Right lobe of liver (tissue), 6 donors: ENCODE data around the gene ZSCAN30. TPM values are rescaled to one million over a fixed set of nuclear protein-coding genes. Genes with fewer than 3 reads are reported as not detected.

Experiments
- ATAC-seq, 4 donors: fragments of 200-7000 bp; cut with Tn5 transposase; one replicate each; pipeline ENCODE4 v1.9.1; 2020; ENCODE audit warnings: mild to moderate bottlenecking in 4 of 4, moderate library complexity in 4 of 4
- DNase-seq, 3 donors: peaks; one replicate each; pipeline ENCODE4 v3.0.0-alpha.2; 2020
- H3K27ac ChIP-seq, 3 donors: fragments of 200-600 bp; one replicate each; pipeline ENCODE4 v1.8.0; 2022
- H3K27me3 ChIP-seq, 2 donors: fragments of 200-600 bp; one replicate each; pipeline ENCODE4 v1.8.0; 2022
- H3K36me3 ChIP-seq, 4 donors: fragments of 200-600 bp; sonication (generic) in 1 of 4; one replicate each; pipeline versions ENCODE4 v1.5.1 to v1.8.0; 2017 to 2022; ENCODE audit warnings: control low read depth in 1 of 4
- H3K4me1 ChIP-seq, 4 donors: fragments of 200-600 bp; sonication (generic) in 1 of 4; one replicate each; pipeline versions ENCODE4 v1.5.1 to v1.8.0; 2017 to 2022; ENCODE audit warnings: control low read depth in 1 of 4
- H3K4me3 ChIP-seq, 3 donors: fragments of 200-600 bp; one replicate each; pipeline ENCODE4 v1.8.0; 2022
- H3K9me3 ChIP-seq, 4 donors: fragments of 200-600 bp; sonication (generic) in 1 of 4; one replicate each; pipeline versions ENCODE4 v1.5.1 to v1.8.0; 2017 to 2022; ENCODE audit warnings: control low read depth in 1 of 4
- POLR2A ChIP-seq: fragments of 450-650 bp; IDR thresholded peaks from one replicate; pipeline ENCODE4 v1.6.1; 2017; ENCODE audit warnings: antibody characterized with exemption, mild to moderate bottlenecking
- WGBS: methylation state at CpG from one replicate; pipeline ENCODE4 v1.1.6; 2018; ENCODE audit warnings: low coverage, low lambda C conversion rate; ENCODE audit not compliant: insufficient coverage; ENCODE audit errors: missing lambda C conversion rate; 5-methylcytosine and 5-hydroxymethylcytosine counted together
- intact Hi-C, 2 donors: fragments of 100-400 bp; cut with DNase I; formaldehyde crosslinking; loops; one replicate each; pipeline versions ENCODE4 v1.11.2 to v1.14.1; 2022
- total RNA-seq, 6 experiments: library from RNA; depleted of rRNA in 2 of 6; stranded (reverse); fragments of >200 nt in 2 of 6; fragmentation: NEBNext Ultra II Directional in 3 of 6; extraction: Animal tissue kit (Norgen Biotek cat#: 25700) in 3 of 6; gene quantifications; one replicate each; pipeline versions ENCODE4 v1.1.0 to v1.2.4, GENCODE V29; 2016 to 2023
- TF ChIP-seq, protein P1 (sequence below), 4 donors: fragments of 200-600 bp in 3 of 4; fragments of 450-650 bp in 1 of 4; IDR thresholded peaks; one replicate each; pipeline versions ENCODE4 v1.5.1 to v1.8.0; 2016 to 2022; ENCODE audit warnings: antibody characterized with exemption in 4 of 4, mild to moderate bottlenecking in 2 of 4
- donor health status: DM: no; HTN: yes; CAD: no.
- donor health status: DM: no; HTN: no; CAD: no.
- donor health status: DM: no; HTN: no; CAD: no.
- donor health status: DM: no; HTN: yes; CAD: no.
- donor health status: DM: no; HTN: yes; CAD: no.

Gene ZSCAN30
- total RNA-seq, 6 experiments from 2014 or later = 4.3 to 6.0 (median 5.0) TPM

DNA sequence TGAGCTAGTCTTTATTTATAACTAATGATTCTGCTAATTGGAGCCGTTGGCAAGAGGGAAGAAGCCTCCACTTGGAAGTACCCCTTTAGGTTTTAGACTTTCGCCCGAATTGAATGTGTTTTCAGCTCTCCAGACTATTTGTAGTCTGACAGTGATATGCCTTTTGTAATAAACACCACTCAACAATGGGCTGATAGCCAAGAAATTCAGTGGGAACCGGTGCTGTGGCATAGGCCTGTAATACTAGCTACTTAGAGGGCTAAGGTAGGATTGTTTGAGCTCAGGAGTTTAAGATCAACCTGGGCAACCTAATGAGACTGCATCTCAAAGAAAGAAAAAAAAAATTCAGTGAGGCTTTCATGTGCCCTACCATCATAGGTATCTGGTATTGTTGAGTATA is 13.6 kb upstream of the ZSCAN30 start:
- 100% methylated on average over 4 of the region's 4 CpGs for WGBS
- DNase-seq (no peak), ATAC-seq (no peak)
- H3K9me3 ChIP-seq = peaks cover 0 to 67% (median 34%) of the 10 kb centered on the region in 4 donors
- H3K27ac ChIP-seq = no peak overlapping the region
- H3K36me3 ChIP-seq = peaks cover 0 to 8% (median 0%) of the 10 kb centered on the region in 4 donors
- no peaks in the 10 kb centered on the region for H3K4me1 ChIP-seq
- intact Hi-C loops = no loop called here
- no peak for TF ChIP-seq POLR2A
- TF ChIP-seq, protein P1, sequence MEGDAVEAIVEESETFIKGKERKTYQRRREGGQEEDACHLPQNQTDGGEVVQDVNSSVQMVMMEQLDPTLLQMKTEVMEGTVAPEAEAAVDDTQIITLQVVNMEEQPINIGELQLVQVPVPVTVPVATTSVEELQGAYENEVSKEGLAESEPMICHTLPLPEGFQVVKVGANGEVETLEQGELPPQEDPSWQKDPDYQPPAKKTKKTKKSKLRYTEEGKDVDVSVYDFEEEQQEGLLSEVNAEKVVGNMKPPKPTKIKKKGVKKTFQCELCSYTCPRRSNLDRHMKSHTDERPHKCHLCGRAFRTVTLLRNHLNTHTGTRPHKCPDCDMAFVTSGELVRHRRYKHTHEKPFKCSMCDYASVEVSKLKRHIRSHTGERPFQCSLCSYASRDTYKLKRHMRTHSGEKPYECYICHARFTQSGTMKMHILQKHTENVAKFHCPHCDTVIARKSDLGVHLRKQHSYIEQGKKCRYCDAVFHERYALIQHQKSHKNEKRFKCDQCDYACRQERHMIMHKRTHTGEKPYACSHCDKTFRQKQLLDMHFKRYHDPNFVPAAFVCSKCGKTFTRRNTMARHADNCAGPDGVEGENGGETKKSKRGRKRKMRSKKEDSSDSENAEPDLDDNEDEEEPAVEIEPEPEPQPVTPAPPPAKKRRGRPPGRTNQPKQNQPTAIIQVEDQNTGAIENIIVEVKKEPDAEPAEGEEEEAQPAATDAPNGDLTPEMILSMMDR (IDR thresholded peaks at IDR 0.05) = no peak
- H3K27me3 ChIP-seq = no peaks in the 10 kb centered on the region
- H3K4me3 ChIP-seq = no peak overlapping the region

DNA sequence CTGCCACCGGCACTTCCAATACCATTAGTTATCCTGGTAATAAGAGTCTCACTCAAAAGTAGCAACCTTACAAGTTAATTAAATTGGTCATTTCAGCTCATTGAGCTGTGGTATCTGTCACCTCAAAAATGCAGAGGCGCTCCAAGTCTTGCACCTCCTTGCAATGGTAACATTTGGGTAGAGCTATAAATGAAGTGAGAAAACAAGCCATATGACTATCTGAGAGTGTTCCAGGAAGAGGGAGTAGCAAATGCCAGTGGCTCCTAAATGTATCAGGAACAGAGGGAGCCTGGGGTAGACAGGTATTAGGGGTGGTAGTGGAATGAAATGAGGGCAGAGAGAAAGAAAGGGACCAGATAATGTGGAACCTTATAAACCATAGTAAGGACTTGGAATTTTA is 6.0 kb upstream of the ZSCAN30 start:
- Histone ChIP-seq H3K9me3 (peaks cover 0 to 13% (median 5%) of the 10 kb centered on the region in 4 donors), H3K4me3 (no peak overlapping the region), H3K27me3 (no peaks in the 10 kb centered on the region), H3K36me3 (peaks cover 0 to 2% (median 0%) of the 10 kb centered on the region in 4 donors), H3K27ac (no peak overlapping the region), H3K4me1 (peaks cover 0 to 8% (median 0%) of the 10 kb centered on the region in 4 donors)
- intact Hi-C loops = loop anchor here in 1 of 2 donors (10.0 kb wide), 1 partner anchor 51 kb away; the partner anchor contains the start of gene ZNF397
- TF ChIP-seq, protein P1 (IDR thresholded peaks at IDR 0.05) = no peak
- no peak for TF ChIP-seq POLR2A
- WGBS = 93% methylated on average over 2 of the region's 2 CpGs
- ATAC-seq (no peak), DNase-seq (no peak)

DNA sequence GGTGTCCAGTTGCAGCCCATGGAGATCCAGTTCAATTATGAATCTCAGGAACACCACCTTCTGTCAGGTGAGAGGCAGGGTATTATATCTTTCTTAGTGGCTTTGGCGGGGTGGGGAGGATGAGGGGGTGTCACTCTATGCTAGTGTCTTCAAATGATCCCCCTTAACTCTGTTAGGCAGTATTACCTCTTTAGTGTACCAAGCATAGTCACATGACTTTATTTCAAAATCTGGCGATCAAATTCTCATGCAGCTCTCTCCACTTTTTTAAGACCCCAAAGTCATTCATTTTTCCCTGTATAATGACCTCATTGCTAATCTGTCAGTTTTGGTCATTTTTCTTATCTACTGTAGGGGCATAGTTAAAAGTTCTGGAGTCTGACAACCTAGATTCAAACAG is 1.1 kb upstream of the ZSCAN30 start:
- Histone ChIP-seq H3K4me3 (peak overlapping the region; percentile 69 to 83 (median 76)), H3K4me1 (peaks cover 0 to 22% (median 2%) of the 10 kb centered on the region in 4 donors), H3K27me3 (no peaks in the 10 kb centered on the region), H3K27ac (no peak overlapping the region), H3K36me3 (no peaks in the 10 kb centered on the region), H3K9me3 (no peaks in the 10 kb centered on the region)
- DNase-seq = no peak
- ATAC-seq = no peak
- 82% methylated on average over 2 of the region's 2 CpGs for WGBS
- intact Hi-C loops = loop anchor here in 1 of 2 donors (10.0 kb wide), 1 partner anchor 46 kb away; the partner anchor contains the start of gene ZNF397
- TF ChIP-seq, protein P1 (IDR thresholded peaks at IDR 0.05) = no peak
- no peak for TF ChIP-seq POLR2A

DNA sequence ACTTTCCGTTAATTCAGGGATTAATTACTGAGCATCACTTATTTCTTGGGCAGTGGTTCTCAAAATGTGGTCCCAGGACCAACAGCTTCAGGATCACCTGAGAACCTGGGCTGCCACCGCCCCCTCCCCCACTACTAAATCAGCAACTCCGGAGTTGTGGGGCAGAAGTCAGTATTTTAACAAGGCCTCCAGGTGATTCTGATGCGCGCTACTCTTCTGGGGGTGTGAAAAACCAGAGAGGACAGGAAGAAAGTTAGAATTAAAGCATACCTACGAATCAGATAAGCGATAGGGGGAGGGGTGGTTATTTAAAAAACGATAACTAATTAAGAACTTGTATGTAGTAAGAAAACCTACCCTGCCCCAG is 319 bp downstream of the ZSCAN30 start:
- ATAC-seq (peak; percentile 53 to 65 (median 62)), DNase-seq (peak in 1 of 3 donors; percentile 54)
- no peaks in the 10 kb centered on the region for H3K36me3 ChIP-seq
- no peaks in the 10 kb centered on the region for H3K9me3 ChIP-seq
- H3K27ac ChIP-seq = peak overlapping the region; percentile 78 to 84 (median 80)
- TF ChIP-seq POLR2A = no peak
- TF ChIP-seq, protein P1 (IDR thresholded peaks at IDR 0.05) = no peak
- intact Hi-C loops = loop anchor here in 1 of 2 donors (10.0 kb wide), 1 partner anchor 45 kb away; the partner anchor contains the start of gene ZNF397
- H3K4me3 ChIP-seq = peak overlapping the region; percentile 69 to 83 (median 76)
- H3K4me1 ChIP-seq = peaks cover 0 to 22% (median 2%) of the 10 kb centered on the region in 4 donors
- WGBS = 0% methylated on average over 8 of the region's 8 CpGs
- no peaks in the 10 kb centered on the region for H3K27me3 ChIP-seq
